Measurements from ENCODE around the gene CACNA1E. TPM values are rescaled to one million over a fixed set of nuclear protein-coding genes. Genes with fewer than 3 reads are reported as not detected.

The CACNA1E gene
- total RNA-seq, 2 experiments from 2014 or later: 0.04 TPM; not detected in 1

GRCh38 chr1:181675091-181675917 is 192.0 kb downstream of the CACNA1E start:
- H3K4me1 Mint-ChIP-seq: no peaks in the 10 kb centered on the region
- H3K27ac Mint-ChIP-seq: no peak overlapping the region
- peaks cover 23% of the 10 kb centered on the region for H3K27me3 Mint-ChIP-seq
- H3K36me3 Mint-ChIP-seq: no peaks in the 10 kb centered on the region
- no peak overlapping the region for H3K4me3 Mint-ChIP-seq
- no peak for DNase-seq
- no peaks in the 10 kb centered on the region for H3K9me3 Mint-ChIP-seq

- Mint-ChIP-seq H3K4me3 (no peak overlapping the region), H3K27me3 (peaks cover 28% of the 10 kb centered on the region), H3K9me3 (no peaks in the 10 kb centered on the region), H3K4me1 (no peaks in the 10 kb centered on the region), H3K27ac (no peak overlapping the region), H3K36me3 (no peaks in the 10 kb centered on the region)
- DNase-seq: no peak
These were observed 192.5 kb downstream of the CACNA1E start for GRCh38 chr1:181675918-181676190.

DNA sequence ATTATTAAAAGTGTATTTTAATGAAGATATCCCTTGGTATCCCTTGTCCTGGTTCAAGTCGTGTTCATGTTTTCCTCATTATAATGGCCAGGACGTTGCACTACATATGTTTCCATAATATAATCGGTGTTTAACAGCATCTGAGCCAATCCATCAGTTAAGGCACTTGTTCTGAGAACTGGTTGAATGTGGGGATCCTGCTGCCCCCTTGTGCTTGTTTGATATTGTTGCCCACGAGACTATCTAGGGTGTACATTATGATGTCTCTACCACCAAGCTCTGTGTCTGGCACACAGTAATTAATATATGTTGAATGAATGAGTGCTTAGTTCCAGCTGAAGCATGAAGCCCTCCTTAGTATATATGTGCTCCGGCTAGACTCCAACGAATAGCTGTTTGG is 193.0 kb downstream of the CACNA1E start:
- no peak for DNase-seq
- no peaks in the 10 kb centered on the region for H3K36me3 Mint-ChIP-seq

GRCh38 chr1:181680332-181680731 is 197.0 kb downstream of the CACNA1E start:
- Mint-ChIP-seq H3K36me3 (no peaks in the 10 kb centered on the region), H3K4me3 (no peak overlapping the region)

More for the DNA sequence above, 193.0 kb downstream of the CACNA1E start:
- Mint-ChIP-seq H3K27me3 (peaks cover 28% of the 10 kb centered on the region), H3K4me1 (no peaks in the 10 kb centered on the region), H3K4me3 (no peak overlapping the region), H3K9me3 (no peaks in the 10 kb centered on the region), H3K27ac (no peak overlapping the region)

GRCh38 chr1:181680871-181681270 is 197.6 kb downstream of the CACNA1E start:
- H3K27ac Mint-ChIP-seq: no peak overlapping the region
- H3K9me3 Mint-ChIP-seq: no peaks in the 10 kb centered on the region
- H3K4me1 Mint-ChIP-seq: no peaks in the 10 kb centered on the region
- no peaks in the 10 kb centered on the region for H3K36me3 Mint-ChIP-seq
- DNase-seq: no peak
- H3K27me3 Mint-ChIP-seq: peaks cover 20% of the 10 kb centered on the region
- no peak overlapping the region for H3K4me3 Mint-ChIP-seq

More at GRCh38 chr1:181680332-181680731, 197.0 kb downstream of the CACNA1E start:
- H3K4me1 Mint-ChIP-seq: no peaks in the 10 kb centered on the region
- H3K9me3 Mint-ChIP-seq: no peaks in the 10 kb centered on the region
- H3K27ac Mint-ChIP-seq: no peak overlapping the region
- no peak for DNase-seq
- H3K27me3 Mint-ChIP-seq: peaks cover 20% of the 10 kb centered on the region

DNA sequence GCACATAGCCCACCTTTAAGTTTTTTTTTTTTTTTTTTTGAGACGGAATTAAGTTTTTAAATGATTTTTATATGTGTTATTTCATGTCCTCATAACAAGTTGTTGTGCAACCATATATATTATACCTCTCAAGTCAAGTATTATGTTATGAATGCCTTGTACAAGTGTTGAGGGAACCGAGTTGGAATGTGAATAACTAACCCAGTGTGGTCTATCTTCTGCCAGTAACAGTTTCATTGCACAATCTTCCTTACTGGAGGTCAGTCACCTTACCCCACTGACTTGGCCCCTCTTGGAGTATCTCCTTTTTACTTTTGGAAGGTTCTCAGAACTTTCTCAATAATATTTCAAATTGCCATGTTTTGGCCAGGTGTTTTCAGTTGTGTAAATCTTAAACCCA is 201.9 kb downstream of the CACNA1E start:
- DNase-seq: no peak
- Mint-ChIP-seq H3K27me3 (peaks cover 34% of the 10 kb centered on the region), H3K9me3 (peaks cover 2% of the 10 kb centered on the region), H3K4me3 (no peak overlapping the region), H3K36me3 (no peaks in the 10 kb centered on the region), H3K27ac (no peak overlapping the region), H3K4me1 (no peaks in the 10 kb centered on the region)

GRCh38 chr1:181701891-181702290 is 218.6 kb downstream of the CACNA1E start:
- H3K27me3 Mint-ChIP-seq: peaks cover 14% of the 10 kb centered on the region
- no peaks in the 10 kb centered on the region for H3K9me3 Mint-ChIP-seq
- H3K4me3 Mint-ChIP-seq: no peak overlapping the region
- DNase-seq: no peak
- no peaks in the 10 kb centered on the region for H3K36me3 Mint-ChIP-seq
- H3K4me1 Mint-ChIP-seq: no peaks in the 10 kb centered on the region
- no peak overlapping the region for H3K27ac Mint-ChIP-seq

DNA sequence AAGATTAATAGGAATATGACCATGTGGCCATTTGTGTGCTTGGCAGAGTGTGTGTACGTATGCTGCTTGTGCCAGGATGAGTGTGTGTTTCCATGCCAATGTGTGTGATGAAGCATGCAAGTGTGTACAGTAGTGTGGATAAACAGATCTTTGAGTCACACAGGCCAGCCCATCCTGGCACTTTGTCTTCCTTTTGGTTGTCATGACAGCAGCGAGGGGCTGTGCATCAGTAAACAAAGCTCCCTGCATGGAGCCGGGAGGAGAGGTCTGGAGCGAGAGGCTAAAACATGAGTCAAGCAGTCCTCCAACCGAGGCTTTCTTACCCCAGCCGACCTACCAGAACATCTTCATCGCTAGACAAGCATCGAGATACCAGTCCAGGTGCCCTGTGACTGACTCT is 221.2 kb downstream of the CACNA1E start:
- Mint-ChIP-seq H3K9me3 (no peaks in the 10 kb centered on the region), H3K4me3 (no peak overlapping the region), H3K27ac (no peak overlapping the region), H3K4me1 (no peaks in the 10 kb centered on the region), H3K36me3 (no peaks in the 10 kb centered on the region), H3K27me3 (peaks cover 8% of the 10 kb centered on the region)
- DNase-seq: no peak

DNA sequence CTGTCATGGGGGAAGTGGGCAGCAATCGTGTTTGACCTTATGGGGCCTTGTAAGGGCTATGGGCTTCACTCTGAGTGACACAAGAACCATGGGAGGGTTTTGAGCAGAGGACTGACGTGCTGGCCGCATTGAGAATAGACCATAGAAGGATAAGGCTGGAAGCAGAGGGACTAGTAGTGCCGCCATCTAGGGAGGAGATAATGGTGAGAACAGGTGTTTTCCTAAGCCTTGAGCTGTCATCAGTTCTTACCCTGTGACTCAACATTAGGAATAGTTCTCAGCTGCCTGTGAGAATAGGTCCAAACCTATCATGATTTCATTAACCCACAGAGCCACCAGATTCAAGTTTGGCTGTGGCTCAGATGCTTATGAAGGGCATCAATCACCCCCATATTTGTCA is 228.5 kb downstream of the CACNA1E start:
- Mint-ChIP-seq H3K9me3 (no peaks in the 10 kb centered on the region), H3K27ac (no peak overlapping the region), H3K4me1 (no peaks in the 10 kb centered on the region), H3K4me3 (no peak overlapping the region), H3K27me3 (peaks cover 9% of the 10 kb centered on the region), H3K36me3 (no peaks in the 10 kb centered on the region)
- DNase-seq: no peak

DNA sequence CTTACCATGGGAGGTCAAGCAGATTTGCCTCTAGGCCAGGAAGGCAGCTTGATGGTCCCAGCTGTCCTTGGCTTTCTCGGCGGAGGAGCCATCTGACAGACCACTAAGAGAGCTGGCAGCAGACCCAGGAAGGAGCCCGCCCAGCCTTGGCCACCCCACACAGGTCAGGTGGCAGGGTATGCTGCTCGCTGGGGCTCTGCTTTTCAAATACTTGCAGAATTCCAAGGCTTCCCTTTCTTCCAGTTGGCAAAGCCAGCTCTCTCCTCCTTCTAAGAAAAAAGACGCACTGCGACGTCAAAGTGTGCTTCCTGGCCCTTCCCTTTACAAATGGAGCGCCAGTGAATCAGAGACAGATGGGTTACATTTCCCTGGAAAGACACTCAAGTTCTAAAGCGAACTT is 229.4 kb downstream of the CACNA1E start:
- H3K27me3 Mint-ChIP-seq: peaks cover 9% of the 10 kb centered on the region
- H3K4me1 Mint-ChIP-seq: no peaks in the 10 kb centered on the region
- no peak for DNase-seq
- H3K9me3 Mint-ChIP-seq: no peaks in the 10 kb centered on the region
- H3K27ac Mint-ChIP-seq: no peak overlapping the region
- H3K4me3 Mint-ChIP-seq: no peak overlapping the region
- H3K36me3 Mint-ChIP-seq: no peaks in the 10 kb centered on the region

- H3K27me3 Mint-ChIP-seq: peaks cover 13% of the 10 kb centered on the region
- no peak for DNase-seq
- no peak overlapping the region for H3K4me3 Mint-ChIP-seq
- no peak overlapping the region for H3K27ac Mint-ChIP-seq
- no peaks in the 10 kb centered on the region for H3K36me3 Mint-ChIP-seq
- H3K9me3 Mint-ChIP-seq: no peaks in the 10 kb centered on the region
- no peaks in the 10 kb centered on the region for H3K4me1 Mint-ChIP-seq
These were observed 231.1 kb downstream of the CACNA1E start for GRCh38 chr1:181714428-181714827.

DNA sequence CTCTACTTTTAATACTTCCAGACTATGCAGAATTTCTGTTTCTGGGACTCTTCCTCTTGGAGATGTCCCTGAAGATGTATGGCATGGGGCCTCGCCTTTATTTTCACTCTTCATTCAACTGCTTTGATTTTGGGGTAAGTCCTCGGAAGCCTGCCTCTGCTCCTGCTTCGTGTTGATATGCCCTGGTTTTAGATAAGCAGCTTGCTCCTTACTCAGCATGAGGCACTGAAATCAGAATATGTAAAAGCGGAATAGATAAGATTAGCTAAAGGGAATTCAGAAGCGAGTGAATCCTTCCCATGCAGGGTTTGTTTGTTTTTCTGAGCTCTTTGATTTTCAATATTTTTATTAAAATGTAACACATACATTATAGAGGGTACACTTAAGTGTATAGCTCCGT is 234.7 kb downstream of the CACNA1E start:
- Mint-ChIP-seq H3K4me3 (no peak overlapping the region), H3K4me1 (no peaks in the 10 kb centered on the region), H3K27me3 (peaks cover 12% of the 10 kb centered on the region), H3K36me3 (no peaks in the 10 kb centered on the region), H3K27ac (no peak overlapping the region), H3K9me3 (no peaks in the 10 kb centered on the region)
- DNase-seq: no peak

- Mint-ChIP-seq H3K36me3 (no peaks in the 10 kb centered on the region), H3K27ac (no peak overlapping the region), H3K27me3 (peaks cover 12% of the 10 kb centered on the region), H3K4me1 (no peaks in the 10 kb centered on the region), H3K4me3 (no peak overlapping the region), H3K9me3 (no peaks in the 10 kb centered on the region)
- DNase-seq: no peak
These were observed 243.1 kb downstream of the CACNA1E start for GRCh38 chr1:181726320-181727012.

- H3K9me3 Mint-ChIP-seq: no peaks in the 10 kb centered on the region
- no peak overlapping the region for H3K27ac Mint-ChIP-seq
- H3K36me3 Mint-ChIP-seq: no peaks in the 10 kb centered on the region
- no peak overlapping the region for H3K4me3 Mint-ChIP-seq
- H3K4me1 Mint-ChIP-seq: no peaks in the 10 kb centered on the region
- no peak for DNase-seq
- H3K27me3 Mint-ChIP-seq: peaks cover 9% of the 10 kb centered on the region
These were observed 247.3 kb downstream of the CACNA1E start for GRCh38 chr1:181730606-181731005.

DNA sequence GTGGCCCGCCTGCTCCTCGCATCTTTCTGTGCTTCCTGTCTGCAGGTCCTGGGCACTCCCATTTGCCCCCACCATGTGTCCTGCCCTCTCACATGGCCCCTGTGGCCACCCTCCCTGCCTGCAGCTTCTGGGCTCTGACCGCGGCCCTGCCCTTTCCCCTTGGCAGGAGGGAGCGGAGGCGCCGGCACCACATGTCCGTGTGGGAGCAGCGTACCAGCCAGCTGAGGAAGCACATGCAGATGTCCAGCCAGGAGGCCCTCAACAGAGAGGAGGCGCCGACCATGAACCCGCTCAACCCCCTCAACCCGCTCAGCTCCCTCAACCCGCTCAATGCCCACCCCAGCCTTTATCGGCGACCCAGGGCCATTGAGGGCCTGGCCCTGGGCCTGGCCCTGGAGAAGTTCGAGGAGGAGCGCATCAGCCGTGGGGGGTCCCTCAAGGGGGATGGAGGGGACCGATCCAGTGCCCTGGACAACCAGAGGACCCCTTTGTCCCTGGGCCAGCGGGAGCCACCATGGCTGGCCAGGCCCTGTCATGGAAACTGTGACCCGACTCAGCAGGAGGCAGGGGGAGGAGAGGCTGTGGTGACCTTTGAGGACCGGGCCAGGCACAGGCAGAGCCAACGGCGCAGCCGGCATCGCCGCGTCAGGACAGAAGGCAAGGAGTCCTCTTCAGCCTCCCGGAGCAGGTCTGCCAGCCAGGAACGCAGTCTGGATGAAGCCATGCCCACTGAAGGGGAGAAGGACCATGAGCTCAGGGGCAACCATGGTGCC is 249.1 kb downstream of the CACNA1E start:
- no peaks in the 10 kb centered on the region for H3K9me3 Mint-ChIP-seq
- H3K36me3 Mint-ChIP-seq: no peaks in the 10 kb centered on the region
- no peak for DNase-seq
- H3K4me3 Mint-ChIP-seq: no peak overlapping the region
- H3K27me3 Mint-ChIP-seq: peaks cover 3% of the 10 kb centered on the region
- no peaks in the 10 kb centered on the region for H3K4me1 Mint-ChIP-seq
- no peak overlapping the region for H3K27ac Mint-ChIP-seq

All from activated naive CD8-positive, alpha-beta T cell treated with anti-CD3 and anti-CD28 coated beads for 36 hours (primary cell).